Measurements from ENCODE around the gene GABRB1.
"Not testable (repeated sequence)": the region's sequence is repeated elsewhere in the genome, so short reads cannot be mapped to it uniquely, and the experiment has no call there.

The GABRB1 gene

GRCh38 chr4:47373709-47374108 is 342.3 kb downstream of the GABRB1 start:
- no CpG with 5 or more reads among the region's 3 CpGs for WGBS (ENCODE audit: extremely low coverage, insufficient coverage, insufficient read length)
- Histone ChIP-seq H3K4me1 (ENCODE audit: control insufficient read depth in 1 of 2, insufficient read depth in 2 of 2, low read length in 2 of 2) (no peaks in the 10 kb centered on the region), H3K9me3 (ENCODE audit: insufficient read depth, low read depth, low read length) (no peaks in the 10 kb centered on the region), H3K4ac (ENCODE audit: low read depth, low read length) (no peak overlapping the region), H2BK12ac (ENCODE audit: low read length) (no peak overlapping the region), H3K4me3 (ENCODE audit: low read depth, low read length) (no peak overlapping the region), H3K4me2 (ENCODE audit: low read length) (no peak overlapping the region), H4K12ac (ENCODE audit: low read depth, low read length) (no peak overlapping the region), H2BK120ac (ENCODE audit: insufficient read depth, low read length, poor library complexity) (no peak overlapping the region), H3K9ac (ENCODE audit: low read length) (no peak overlapping the region), H3K79me1 (ENCODE audit: low read length) (no peaks in the 10 kb centered on the region), H3K18ac (ENCODE audit: low read length) (no peak overlapping the region), H2BK5ac (ENCODE audit: low read depth, low read length, poor library complexity) (no peak overlapping the region), H2AK5ac (ENCODE audit: low read length) (no peak overlapping the region), H4K91ac (ENCODE audit: low read depth, low read length) (no peak overlapping the region), H3K27ac (ENCODE audit: low read depth, low read length) (no peak overlapping the region), H3K79me2 (ENCODE audit: control insufficient read depth, insufficient read depth, low read length, poor library complexity) (no peaks in the 10 kb centered on the region), H3K23ac (ENCODE audit: low read length) (no peak overlapping the region), H3K27me3 (ENCODE audit: insufficient read depth, low read length) (no peaks in the 10 kb centered on the region), H3K14ac (ENCODE audit: low read length) (no peak overlapping the region), H2AFZ (ENCODE audit: insufficient read depth, low read length, poor library complexity) (no peak overlapping the region), H4K8ac (ENCODE audit: low read depth, low read length) (no peak overlapping the region), H3K36me3 (ENCODE audit: control insufficient read depth in 1 of 2, insufficient read depth in 2 of 2, low read length in 2 of 2) (no peaks in the 10 kb centered on the region)
- DNase-seq, result no peak

- no peaks in the 10 kb centered on the region for H3K27me3 ChIP-seq (ENCODE audit: insufficient read depth, low read length)
- H3K23ac ChIP-seq (ENCODE audit: low read length), result no peak overlapping the region
- H3K79me2 ChIP-seq (ENCODE audit: control insufficient read depth, insufficient read depth, low read length, poor library complexity), result no peaks in the 10 kb centered on the region
- no peaks in the 10 kb centered on the region for H3K79me1 ChIP-seq (ENCODE audit: low read length)
- no CpG with 5 or more reads among the region's 1 CpG for WGBS (ENCODE audit: extremely low coverage, insufficient coverage, insufficient read length)
- H3K4ac ChIP-seq (ENCODE audit: low read depth, low read length), result no peak overlapping the region
- no peak for DNase-seq
- no peak overlapping the region for H3K9ac ChIP-seq (ENCODE audit: low read length)
- H3K4me2 ChIP-seq (ENCODE audit: low read length), result no peak overlapping the region
- no peaks in the 10 kb centered on the region for H3K4me1 ChIP-seq (ENCODE audit: control insufficient read depth in 1 of 2, insufficient read depth in 2 of 2, low read length in 2 of 2)
- no peak overlapping the region for H3K14ac ChIP-seq (ENCODE audit: low read length)
- no peak overlapping the region for H4K8ac ChIP-seq (ENCODE audit: low read depth, low read length)
- no peak overlapping the region for H2BK12ac ChIP-seq (ENCODE audit: low read length)
- H3K18ac ChIP-seq (ENCODE audit: low read length), result no peak overlapping the region
- H3K4me3 ChIP-seq (ENCODE audit: low read depth, low read length), result no peak overlapping the region
- H3K36me3 ChIP-seq (ENCODE audit: control insufficient read depth in 1 of 2, insufficient read depth in 2 of 2, low read length in 2 of 2), result no peaks in the 10 kb centered on the region
- no peak overlapping the region for H2BK5ac ChIP-seq (ENCODE audit: low read depth, low read length, poor library complexity)
- no peaks in the 10 kb centered on the region for H3K9me3 ChIP-seq (ENCODE audit: insufficient read depth, low read depth, low read length)
- no peak overlapping the region for H3K27ac ChIP-seq (ENCODE audit: low read depth, low read length)
- no peak overlapping the region for H2BK120ac ChIP-seq (ENCODE audit: insufficient read depth, low read length, poor library complexity)
- no peak overlapping the region for H2AFZ ChIP-seq (ENCODE audit: insufficient read depth, low read length, poor library complexity)
- no peak overlapping the region for H4K91ac ChIP-seq (ENCODE audit: low read depth, low read length)
- no peak overlapping the region for H2AK5ac ChIP-seq (ENCODE audit: low read length)
- no peak overlapping the region for H4K12ac ChIP-seq (ENCODE audit: low read depth, low read length)
Observed at GRCh38 chr4:47374477-47374876, 343.1 kb downstream of the GABRB1 start.

GRCh38 chr4:47378021-47378530 is 346.7 kb downstream of the GABRB1 start:
- H3K9ac ChIP-seq (ENCODE audit: low read length); H3K4me3 ChIP-seq (ENCODE audit: low read depth, low read length); H2AK5ac ChIP-seq (ENCODE audit: low read length); H4K12ac ChIP-seq (ENCODE audit: low read depth, low read length); H2AFZ ChIP-seq (ENCODE audit: insufficient read depth, low read length, poor library complexity); H3K9me3 ChIP-seq (ENCODE audit: insufficient read depth, low read depth, low read length); H2BK12ac ChIP-seq (ENCODE audit: low read length); H2BK120ac ChIP-seq (ENCODE audit: insufficient read depth, low read length, poor library complexity); H3K4me2 ChIP-seq (ENCODE audit: low read length); H2BK5ac ChIP-seq (ENCODE audit: low read depth, low read length, poor library complexity); H3K4me1 ChIP-seq (ENCODE audit: control insufficient read depth in 1 of 2, insufficient read depth in 2 of 2, low read length in 2 of 2); H3K27ac ChIP-seq (ENCODE audit: low read depth, low read length); H3K36me3 ChIP-seq (ENCODE audit: control insufficient read depth in 1 of 2, insufficient read depth in 2 of 2, low read length in 2 of 2); H3K79me1 ChIP-seq (ENCODE audit: low read length); H3K27me3 ChIP-seq (ENCODE audit: insufficient read depth, low read length); H4K91ac ChIP-seq (ENCODE audit: low read depth, low read length); H3K14ac ChIP-seq (ENCODE audit: low read length); H3K23ac ChIP-seq (ENCODE audit: low read length); H3K79me2 ChIP-seq (ENCODE audit: control insufficient read depth, insufficient read depth, low read length, poor library complexity); DNase-seq; H3K18ac ChIP-seq (ENCODE audit: low read length); H3K4ac ChIP-seq (ENCODE audit: low read depth, low read length); H4K8ac ChIP-seq (ENCODE audit: low read depth, low read length): not testable (repeated sequence)
- WGBS (ENCODE audit: extremely low coverage, insufficient coverage, insufficient read length), result no CpG with 5 or more reads among the region's 37 CpGs

- WGBS (ENCODE audit: extremely low coverage, insufficient coverage, insufficient read length), result no CpG with 5 or more reads among the region's 3 CpGs
- Histone ChIP-seq H4K91ac (ENCODE audit: low read depth, low read length) (no peak overlapping the region), H3K27ac (ENCODE audit: low read depth, low read length) (no peak overlapping the region), H2AK5ac (ENCODE audit: low read length) (no peak overlapping the region), H3K18ac (ENCODE audit: low read length) (no peak overlapping the region), H2BK120ac (ENCODE audit: insufficient read depth, low read length, poor library complexity) (no peak overlapping the region), H3K9me3 (ENCODE audit: insufficient read depth, low read depth, low read length) (no peaks in the 10 kb centered on the region), H3K9ac (ENCODE audit: low read length) (no peak overlapping the region), H3K36me3 (ENCODE audit: control insufficient read depth in 1 of 2, insufficient read depth in 2 of 2, low read length in 2 of 2) (no peaks in the 10 kb centered on the region), H4K12ac (ENCODE audit: low read depth, low read length) (no peak overlapping the region), H3K4ac (ENCODE audit: low read depth, low read length) (no peak overlapping the region), H3K79me2 (ENCODE audit: control insufficient read depth, insufficient read depth, low read length, poor library complexity) (no peaks in the 10 kb centered on the region), H3K27me3 (ENCODE audit: insufficient read depth, low read length) (no peaks in the 10 kb centered on the region), H2BK5ac (ENCODE audit: low read depth, low read length, poor library complexity) (no peak overlapping the region), H3K4me3 (ENCODE audit: low read depth, low read length) (no peak overlapping the region), H3K4me2 (ENCODE audit: low read length) (no peak overlapping the region), H3K23ac (ENCODE audit: low read length) (no peak overlapping the region), H4K8ac (ENCODE audit: low read depth, low read length) (no peak overlapping the region), H3K14ac (ENCODE audit: low read length) (no peak overlapping the region), H3K4me1 (ENCODE audit: control insufficient read depth in 1 of 2, insufficient read depth in 2 of 2, low read length in 2 of 2) (no peaks in the 10 kb centered on the region), H2BK12ac (ENCODE audit: low read length) (no peak overlapping the region), H2AFZ (ENCODE audit: insufficient read depth, low read length, poor library complexity) (no peak overlapping the region), H3K79me1 (ENCODE audit: low read length) (no peaks in the 10 kb centered on the region)
- DNase-seq, result no peak
Observed at GRCh38 chr4:47381172-47381571, 349.8 kb downstream of the GABRB1 start.
